Neural cell (in vitro differentiated cells): Measurements from ENCODE around the gene NAA11. TPM values are rescaled to one million over a fixed set of nuclear protein-coding genes. Genes with fewer than 3 reads are reported as not detected.

Experiments
- H2AFZ ChIP-seq: fragments of 200-600, 300-800 bp; sonication (generic), shearing (Covaris generic); 2 replicates; pipeline ENCODE4 v1.6.0; 2014; ENCODE audit warnings: low read depth, mild to moderate bottlenecking, antibody characterized with exemption, low read length, moderate library complexity
- H3F3A ChIP-seq: fragments of 200-600 bp; shearing (Covaris generic); 2 replicates; pipeline ENCODE4 v1.6.1; 2016; ENCODE audit warnings: mild to moderate bottlenecking, moderate library complexity, mixed read lengths, antibody characterized with exemption, low read length; ENCODE audit not compliant: insufficient read depth, poor library complexity, severe bottlenecking
- H3K27ac ChIP-seq: fragments of 200-600, 300-800 bp; sonication (generic), shearing (Covaris generic); 2 replicates; pipeline ENCODE4 v1.5.1; 2014; ENCODE audit warnings: mild to moderate bottlenecking, low read length, moderate library complexity
- H3K27me3 ChIP-seq: fragments of 300-800, 200-600 bp; sonication (generic), shearing (Covaris generic); 2 replicates; pipeline ENCODE4 v1.6.0; 2014; ENCODE audit warnings: mild to moderate bottlenecking, low read depth, low read length, moderate library complexity; ENCODE audit not compliant: insufficient read depth
- H3K36me3 ChIP-seq: fragments of 300-800, 200-600 bp; sonication (generic), shearing (Covaris generic); 2 replicates; pipeline ENCODE4 v1.5.1; 2014; ENCODE audit warnings: mild to moderate bottlenecking, antibody characterized with exemption, low read length, moderate library complexity; ENCODE audit not compliant: insufficient read depth
- H3K4me2 ChIP-seq: fragments of 300-800, 200-600 bp; sonication (generic), shearing (Covaris generic); 2 replicates; pipeline ENCODE4 v1.6.0; 2014; ENCODE audit warnings: mild to moderate bottlenecking, low read length
- H3K4me3 ChIP-seq: fragments of 300-800, 200-600 bp; sonication (generic), shearing (Covaris generic); 2 replicates; pipeline ENCODE4 v1.5.1; 2014; ENCODE audit warnings: mild to moderate bottlenecking, low read length, moderate library complexity
- H3K79me2 ChIP-seq: fragments of 200-600 bp; shearing (Covaris generic); replicated peaks from 2 replicates; pipeline ENCODE4 v1.6.0; 2014; ENCODE audit warnings: mild to moderate bottlenecking, low read length, moderate library complexity; ENCODE audit not compliant: insufficient read depth
- H3K9ac ChIP-seq: fragments of 300-800, 200-600 bp; sonication (generic), shearing (Covaris generic); 2 replicates; pipeline ENCODE4 v1.6.1; 2016; ENCODE audit warnings: mild to moderate bottlenecking, low read length, mixed read lengths
- H3K9me2 ChIP-seq: fragments of 200-600 bp; shearing (Covaris generic); 2 replicates; pipeline ENCODE4 v1.6.1; 2016; ENCODE audit warnings: mild to moderate bottlenecking, low read length, mixed read lengths; ENCODE audit not compliant: insufficient read depth
- H3K9me3 ChIP-seq: fragments of 200-600, 300-800 bp; sonication (generic), shearing (Covaris generic); 2 replicates; pipeline ENCODE4 v1.6.1; 2016; ENCODE audit warnings: mild to moderate bottlenecking, mixed run types, low read length, moderate library complexity, mixed read lengths
- H4K20me1 ChIP-seq: fragments of 200-600 bp; shearing (Covaris generic); 2 replicates; pipeline ENCODE4 v1.6.1; 2016; ENCODE audit warnings: mild to moderate bottlenecking, mixed run types; ENCODE audit not compliant: insufficient read depth
- EP300 ChIP-seq: fragments of 450-650 bp; conservative IDR thresholded peaks from 2 replicates; pipeline ENCODE4 v1.6.1; 2014; ENCODE audit warnings: antibody characterized with exemption, mild to moderate bottlenecking, moderate library complexity; ENCODE audit not compliant: poor library complexity, severe bottlenecking
- EZH2 ChIP-seq: fragments of 200-600, 300-800 bp; shearing (Covaris generic), sonication (generic); IDR thresholded peaks from 2 replicates; pipeline ENCODE4 v1.6.1; 2014; ENCODE audit warnings: antibody characterized with exemption, low read length, borderline replicate concordance, mild to moderate bottlenecking; ENCODE audit not compliant: insufficient read depth, poor library complexity, severe bottlenecking
- MXI1 ChIP-seq: fragments of 450-650 bp; conservative IDR thresholded peaks from 2 replicates; pipeline ENCODE4 v1.6.1; 2014; ENCODE audit warnings: antibody characterized with exemption, mild to moderate bottlenecking; ENCODE audit not compliant: poor library complexity, severe bottlenecking
- POLR2AphosphoS5 ChIP-seq: IDR thresholded peaks from 2 replicates; pipeline ENCODE4 v1.6.1; 2012
- RAD21 ChIP-seq: fragments of 450-650 bp; conservative IDR thresholded peaks from 2 replicates; pipeline ENCODE4 v1.6.1; 2014; ENCODE audit warnings: antibody characterized with exemption, mild to moderate bottlenecking, moderate library complexity
- SMC3 ChIP-seq: fragments of 450-650 bp; conservative IDR thresholded peaks from 2 replicates; pipeline ENCODE4 v1.6.1; 2014; ENCODE audit warnings: antibody characterized with exemption, mild to moderate bottlenecking, moderate library complexity; ENCODE audit not compliant: poor library complexity
- TAF1 ChIP-seq: IDR thresholded peaks from 2 replicates; pipeline ENCODE4 v1.6.1; 2012; ENCODE audit warnings: low read depth
- polyA plus RNA-seq: library from polyadenylated mRNA; depleted of rRNA; stranded (reverse); fragments of >200 nt; gene quantifications from 2 replicates; pipeline ENCODE4 v1.2.3, GENCODE V29; 2014
- TF ChIP-seq, protein P1 (sequence below): IDR thresholded peaks from 2 replicates; pipeline ENCODE4 v1.6.1; 2012; ENCODE audit warnings: borderline replicate concordance
- TF ChIP-seq, protein P2 (sequence below): fragments of 450-650 bp; IDR thresholded peaks from 2 replicates; pipeline ENCODE4 v1.5.1; 2014; ENCODE audit warnings: antibody characterized with exemption, mild to moderate bottlenecking, moderate library complexity; ENCODE audit not compliant: poor library complexity, severe bottlenecking

Gene NAA11
- polyA plus RNA-seq, 1 donor from 2014 or later = not detected

DNA sequence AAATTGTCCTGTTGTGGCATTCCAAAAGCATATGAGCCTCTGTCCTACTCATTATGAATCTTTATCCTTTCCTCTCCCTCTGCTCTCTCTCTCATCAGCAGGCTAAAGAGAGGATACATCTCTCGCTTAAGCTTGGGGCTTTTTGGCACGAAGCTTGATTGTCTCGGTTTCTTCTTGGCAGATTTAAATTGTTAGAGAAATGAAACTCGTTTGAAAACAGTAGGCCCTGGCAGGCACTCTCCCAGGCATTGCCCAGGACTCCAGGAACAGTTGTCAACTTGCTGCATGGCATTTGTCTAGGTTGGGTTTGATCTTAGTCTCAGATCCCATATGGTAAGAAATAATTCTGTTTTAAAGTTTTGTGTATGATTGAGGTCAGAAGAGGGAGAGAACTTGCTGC, 35.5 kb downstream of the NAA11 start:
- H3K4me3 ChIP-seq = no peak overlapping the region
- no peaks in the 10 kb centered on the region for H4K20me1 ChIP-seq
- TF ChIP-seq EP300 (no peak), POLR2AphosphoS5 (no peak), EZH2 (no peak), MXI1 (no peak), TAF1 (no peak), RAD21 (no peak), SMC3 (no peak)
- TF ChIP-seq, protein P1, sequence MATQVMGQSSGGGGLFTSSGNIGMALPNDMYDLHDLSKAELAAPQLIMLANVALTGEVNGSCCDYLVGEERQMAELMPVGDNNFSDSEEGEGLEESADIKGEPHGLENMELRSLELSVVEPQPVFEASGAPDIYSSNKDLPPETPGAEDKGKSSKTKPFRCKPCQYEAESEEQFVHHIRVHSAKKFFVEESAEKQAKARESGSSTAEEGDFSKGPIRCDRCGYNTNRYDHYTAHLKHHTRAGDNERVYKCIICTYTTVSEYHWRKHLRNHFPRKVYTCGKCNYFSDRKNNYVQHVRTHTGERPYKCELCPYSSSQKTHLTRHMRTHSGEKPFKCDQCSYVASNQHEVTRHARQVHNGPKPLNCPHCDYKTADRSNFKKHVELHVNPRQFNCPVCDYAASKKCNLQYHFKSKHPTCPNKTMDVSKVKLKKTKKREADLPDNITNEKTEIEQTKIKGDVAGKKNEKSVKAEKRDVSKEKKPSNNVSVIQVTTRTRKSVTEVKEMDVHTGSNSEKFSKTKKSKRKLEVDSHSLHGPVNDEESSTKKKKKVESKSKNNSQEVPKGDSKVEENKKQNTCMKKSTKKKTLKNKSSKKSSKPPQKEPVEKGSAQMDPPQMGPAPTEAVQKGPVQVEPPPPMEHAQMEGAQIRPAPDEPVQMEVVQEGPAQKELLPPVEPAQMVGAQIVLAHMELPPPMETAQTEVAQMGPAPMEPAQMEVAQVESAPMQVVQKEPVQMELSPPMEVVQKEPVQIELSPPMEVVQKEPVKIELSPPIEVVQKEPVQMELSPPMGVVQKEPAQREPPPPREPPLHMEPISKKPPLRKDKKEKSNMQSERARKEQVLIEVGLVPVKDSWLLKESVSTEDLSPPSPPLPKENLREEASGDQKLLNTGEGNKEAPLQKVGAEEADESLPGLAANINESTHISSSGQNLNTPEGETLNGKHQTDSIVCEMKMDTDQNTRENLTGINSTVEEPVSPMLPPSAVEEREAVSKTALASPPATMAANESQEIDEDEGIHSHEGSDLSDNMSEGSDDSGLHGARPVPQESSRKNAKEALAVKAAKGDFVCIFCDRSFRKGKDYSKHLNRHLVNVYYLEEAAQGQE = no peak
- TF ChIP-seq, protein P2, sequence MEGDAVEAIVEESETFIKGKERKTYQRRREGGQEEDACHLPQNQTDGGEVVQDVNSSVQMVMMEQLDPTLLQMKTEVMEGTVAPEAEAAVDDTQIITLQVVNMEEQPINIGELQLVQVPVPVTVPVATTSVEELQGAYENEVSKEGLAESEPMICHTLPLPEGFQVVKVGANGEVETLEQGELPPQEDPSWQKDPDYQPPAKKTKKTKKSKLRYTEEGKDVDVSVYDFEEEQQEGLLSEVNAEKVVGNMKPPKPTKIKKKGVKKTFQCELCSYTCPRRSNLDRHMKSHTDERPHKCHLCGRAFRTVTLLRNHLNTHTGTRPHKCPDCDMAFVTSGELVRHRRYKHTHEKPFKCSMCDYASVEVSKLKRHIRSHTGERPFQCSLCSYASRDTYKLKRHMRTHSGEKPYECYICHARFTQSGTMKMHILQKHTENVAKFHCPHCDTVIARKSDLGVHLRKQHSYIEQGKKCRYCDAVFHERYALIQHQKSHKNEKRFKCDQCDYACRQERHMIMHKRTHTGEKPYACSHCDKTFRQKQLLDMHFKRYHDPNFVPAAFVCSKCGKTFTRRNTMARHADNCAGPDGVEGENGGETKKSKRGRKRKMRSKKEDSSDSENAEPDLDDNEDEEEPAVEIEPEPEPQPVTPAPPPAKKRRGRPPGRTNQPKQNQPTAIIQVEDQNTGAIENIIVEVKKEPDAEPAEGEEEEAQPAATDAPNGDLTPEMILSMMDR = no peak
- no peak overlapping the region for H3K4me2 ChIP-seq
- H3K9ac ChIP-seq = no peak overlapping the region
- no peaks in the 10 kb centered on the region for H3K36me3 ChIP-seq
- H2AFZ ChIP-seq = no peak overlapping the region
- H3K9me3 ChIP-seq = no peaks in the 10 kb centered on the region
- no peaks in the 10 kb centered on the region for H3F3A ChIP-seq
- no peak overlapping the region for H3K27ac ChIP-seq
- H3K9me2 ChIP-seq = no peaks in the 10 kb centered on the region
- H3K27me3 ChIP-seq = no peaks in the 10 kb centered on the region
- H3K79me2 ChIP-seq = no peaks in the 10 kb centered on the region

DNA sequence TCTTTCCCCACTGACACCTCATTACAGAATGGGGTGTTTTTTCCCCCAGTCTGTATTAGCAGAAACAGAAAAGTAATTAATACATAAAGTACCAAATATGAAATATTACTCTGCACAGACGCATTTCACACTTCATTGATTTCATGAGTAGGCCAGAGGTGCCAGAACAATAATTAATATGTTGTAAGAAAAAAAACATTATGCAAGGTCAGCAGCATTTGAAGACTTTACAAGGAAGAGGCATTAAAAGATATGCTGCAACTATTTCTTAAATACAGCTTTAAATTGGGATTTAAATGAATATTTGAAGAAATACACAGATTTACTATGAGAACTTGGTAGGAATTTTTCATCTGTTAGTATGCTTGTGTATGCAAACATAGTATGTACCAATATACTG, 37.7 kb downstream of the NAA11 start:
- H3K9me2 ChIP-seq = no peaks in the 10 kb centered on the region
- H3K4me3 ChIP-seq = no peak overlapping the region
- H3K36me3 ChIP-seq = no peaks in the 10 kb centered on the region
- peak overlapping the region; percentile 50 for H3K4me2 ChIP-seq
- H2AFZ ChIP-seq = no peak overlapping the region
- no peaks in the 10 kb centered on the region for H4K20me1 ChIP-seq
- H3K9ac ChIP-seq = peak overlapping the region; percentile 9
- H3K27ac ChIP-seq = peak overlapping the region; percentile 64
- no peak for TF ChIP-seq RAD21
- TF ChIP-seq POLR2AphosphoS5 = no peak
- TF ChIP-seq, protein P2 = no peak
- no peak for TF ChIP-seq TAF1
- TF ChIP-seq, protein P1 = no peak
- no peak for TF ChIP-seq MXI1
- no peak for TF ChIP-seq EZH2
- TF ChIP-seq SMC3 = no peak
- no peak for TF ChIP-seq EP300
- H3K79me2 ChIP-seq = no peaks in the 10 kb centered on the region
- no peaks in the 10 kb centered on the region for H3K27me3 ChIP-seq
- H3F3A ChIP-seq = no peaks in the 10 kb centered on the region
- H3K9me3 ChIP-seq = no peaks in the 10 kb centered on the region
